DMS79 treated with DMSO at 0.1 percent for 48 hours (cell line): Measurements from ENCODE around the gene LRMDA.

Source experiments
- DNase-seq: peaks from one replicate; lab custom pipeline; 2025; lab: John Stamatoyannopoulos, UW

LRMDA gene

GRCh38 chr10:75425291-75426079, 5.9 kb upstream of the LRMDA start:
- no peak for DNase-seq

- DNase-seq = no peak
Observed at GRCh38 chr10:75426880-75427279, 4.5 kb upstream of the LRMDA start.

DNA sequence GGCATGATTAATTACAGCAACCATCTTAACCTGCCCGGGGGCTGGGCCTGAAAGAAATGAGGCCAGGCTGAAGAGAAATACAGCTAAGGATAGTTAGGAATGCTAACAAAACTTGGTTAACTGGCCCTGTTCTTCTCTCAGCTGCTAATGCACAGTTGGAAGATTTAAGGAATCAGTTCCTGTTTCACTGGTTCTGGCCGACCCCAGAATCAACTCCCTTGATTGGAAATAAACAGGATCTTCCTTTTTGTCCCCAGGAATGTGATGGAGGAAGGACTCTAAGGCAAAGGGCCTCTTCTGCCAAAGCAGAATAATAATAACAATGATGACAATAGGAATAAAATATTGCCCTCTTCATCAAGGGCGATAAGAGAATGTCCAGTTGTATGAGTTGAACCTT, 3.5 kb upstream of the LRMDA start:
- DNase-seq = no peak

DNA sequence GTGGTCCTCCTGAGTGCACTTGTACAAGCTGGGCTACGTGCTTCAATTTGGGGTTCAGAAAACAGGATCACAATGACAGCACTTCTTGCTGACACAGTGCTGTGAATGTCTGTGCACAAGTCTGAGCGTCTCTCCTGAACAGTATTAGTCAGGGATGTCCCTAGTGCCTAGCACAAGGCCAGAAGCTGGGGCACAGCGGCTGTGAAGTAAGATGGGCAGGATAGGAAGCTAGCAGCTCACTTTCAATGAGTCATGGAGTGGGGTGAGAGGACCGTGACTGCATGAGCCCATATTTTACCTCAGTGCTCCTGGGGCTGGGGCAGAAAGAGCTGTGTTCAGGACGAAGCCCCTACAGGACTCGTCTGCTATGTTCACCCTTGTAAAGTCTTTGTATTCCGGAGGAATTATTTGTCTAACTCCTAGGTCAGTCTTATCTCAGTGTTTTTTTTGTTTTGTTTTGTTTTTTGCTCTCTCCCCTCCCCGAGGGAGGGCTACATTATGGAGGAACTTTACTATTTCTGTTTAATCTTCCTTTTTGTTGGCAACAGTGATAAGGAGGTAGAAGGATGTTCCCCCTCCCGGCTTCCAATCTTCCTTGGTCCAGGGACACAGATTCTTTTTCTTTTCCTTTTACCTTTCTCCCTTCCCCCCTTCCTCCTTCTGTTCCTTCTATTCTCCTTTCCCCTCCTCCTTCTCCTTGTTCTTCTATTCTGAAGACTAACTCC, 2.8 kb upstream of the LRMDA start:
- DNase-seq = no peak

GRCh38 chr10:75429159-75429827, 2.1 kb upstream of the LRMDA start:
- no peak for DNase-seq

DNA sequence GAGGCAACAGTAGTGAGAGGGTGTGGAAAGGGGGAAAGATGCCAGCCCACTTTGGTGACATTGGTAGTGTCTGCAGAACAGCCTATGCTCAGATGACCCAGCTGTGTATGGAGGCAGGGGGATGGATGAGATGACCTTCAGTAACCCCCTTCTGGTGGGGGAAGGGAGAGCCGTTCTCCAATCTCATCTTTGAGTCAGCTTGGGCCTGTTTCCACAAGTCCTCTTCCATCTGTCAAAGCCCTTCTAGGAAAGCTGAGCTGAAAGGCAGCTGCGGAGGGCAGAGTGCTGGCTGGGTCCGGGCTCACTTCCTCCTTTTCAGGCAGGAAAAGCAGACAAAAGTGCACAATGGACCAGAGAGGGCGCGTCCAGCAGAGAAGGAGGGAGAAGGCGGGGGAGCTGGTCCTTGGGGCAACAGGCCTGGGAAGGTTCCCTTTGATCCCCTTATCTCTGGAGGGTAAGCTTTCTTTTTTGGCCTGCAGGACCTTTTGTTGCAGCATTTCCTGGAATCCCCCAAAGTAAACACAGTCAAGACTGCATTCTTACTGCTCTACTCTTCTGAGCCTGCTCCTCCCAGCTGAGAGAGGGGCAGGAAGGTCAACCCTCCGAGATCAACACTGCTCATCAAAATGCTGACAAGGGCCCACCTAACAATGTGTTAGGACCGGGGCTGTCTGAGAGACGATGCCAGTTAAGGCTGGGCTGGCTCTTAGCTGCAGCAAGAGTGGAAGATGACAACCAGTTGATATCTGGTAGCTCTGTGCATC, 1.2 kb upstream of the LRMDA start:
- DNase-seq = no peak

GRCh38 chr10:75432176-75432575, 752 bp downstream of the LRMDA start:
- DNase-seq = no peak

- no peak for DNase-seq
Observed at GRCh38 chr10:75432763-75433162, 1.3 kb downstream of the LRMDA start.

- no peak for DNase-seq
Observed at GRCh38 chr10:75433216-75433615, 1.8 kb downstream of the LRMDA start.

- no peak for DNase-seq
Observed at GRCh38 chr10:75434291-75434690, 2.9 kb downstream of the LRMDA start.

DNA sequence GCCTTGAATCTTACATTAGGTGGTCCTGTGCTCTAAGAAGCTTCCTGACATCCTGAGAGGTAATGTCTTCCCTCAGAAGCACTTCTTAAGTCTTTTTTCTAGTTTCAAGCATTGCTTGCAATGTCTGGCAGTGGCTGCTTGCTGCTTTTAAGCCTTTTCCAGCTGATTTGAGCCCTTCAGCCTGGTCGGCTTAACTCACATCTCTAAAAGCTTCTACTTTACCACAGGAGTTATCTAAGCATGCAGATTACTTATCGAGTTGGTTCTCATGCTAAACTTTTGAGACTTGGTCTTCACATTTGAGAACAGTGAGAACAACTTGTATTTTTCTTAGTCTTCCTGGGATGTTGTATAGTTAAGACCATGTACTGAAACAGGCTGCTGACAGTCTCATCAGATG, 3.9 kb downstream of the LRMDA start:
- DNase-seq = no peak

DNA sequence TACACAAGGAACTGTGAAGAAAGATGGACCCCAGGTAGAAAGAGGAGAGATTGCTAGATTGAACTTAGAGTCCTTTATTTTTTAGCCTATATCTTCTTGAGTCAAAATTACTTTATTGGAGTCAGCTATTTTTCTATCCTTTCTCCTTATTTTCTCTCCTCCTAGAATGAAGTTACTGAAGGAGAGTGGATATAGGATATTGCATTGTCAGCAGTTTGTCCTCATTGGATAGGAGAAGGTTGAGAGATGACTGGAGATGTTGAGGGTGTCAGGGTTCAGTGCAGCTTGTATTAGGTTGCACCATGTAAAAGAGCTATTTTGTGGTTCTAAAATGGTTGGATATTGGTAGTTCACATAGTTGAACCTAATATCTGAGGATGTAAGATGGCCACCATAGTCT, 5.5 kb downstream of the LRMDA start:
- no peak for DNase-seq

DNA sequence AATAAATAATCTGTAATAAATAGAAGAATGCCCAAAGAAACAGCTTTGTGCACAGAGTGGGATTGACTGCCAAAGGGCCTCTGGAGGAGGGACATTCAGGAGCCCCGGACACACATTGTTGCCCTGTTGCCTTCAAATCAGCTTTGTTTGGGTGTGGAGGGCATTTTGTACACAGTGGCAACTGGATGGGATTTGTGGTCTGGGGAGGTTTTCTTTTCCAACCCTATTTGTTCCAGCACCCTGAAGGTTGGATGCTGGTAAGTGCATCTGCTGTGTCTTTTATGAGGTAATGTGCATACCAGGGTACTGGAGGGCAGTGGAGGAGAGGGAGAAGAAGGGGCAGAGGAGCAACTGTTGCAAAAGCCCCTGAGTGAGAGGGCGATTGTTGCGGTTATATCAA, 6.3 kb downstream of the LRMDA start:
- DNase-seq = no peak

DNA sequence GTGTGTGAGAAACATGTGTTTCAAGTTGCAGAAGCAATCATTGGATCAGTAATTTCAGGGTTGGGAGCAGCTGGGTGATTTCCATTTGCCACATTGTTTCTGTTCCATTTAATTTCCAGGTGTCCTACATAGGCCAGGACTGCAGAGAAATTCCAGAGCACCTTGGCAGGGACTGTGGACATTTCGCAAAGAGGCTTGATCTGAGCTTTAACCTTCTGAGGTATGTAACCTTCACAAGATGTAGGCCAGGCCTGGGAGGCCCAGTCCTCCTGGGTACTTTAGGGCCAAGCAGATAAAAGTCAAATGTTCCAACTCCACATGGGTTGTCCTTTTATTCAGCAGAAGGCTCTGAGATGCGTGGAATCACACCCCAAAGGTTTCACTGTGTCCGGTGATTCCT, 6.9 kb downstream of the LRMDA start:
- no peak for DNase-seq

GRCh38 chr10:75439811-75440210, 8.4 kb downstream of the LRMDA start:
- no peak for DNase-seq

GRCh38 chr10:75440271-75440793, 8.9 kb downstream of the LRMDA start:
- DNase-seq = no peak

DNA sequence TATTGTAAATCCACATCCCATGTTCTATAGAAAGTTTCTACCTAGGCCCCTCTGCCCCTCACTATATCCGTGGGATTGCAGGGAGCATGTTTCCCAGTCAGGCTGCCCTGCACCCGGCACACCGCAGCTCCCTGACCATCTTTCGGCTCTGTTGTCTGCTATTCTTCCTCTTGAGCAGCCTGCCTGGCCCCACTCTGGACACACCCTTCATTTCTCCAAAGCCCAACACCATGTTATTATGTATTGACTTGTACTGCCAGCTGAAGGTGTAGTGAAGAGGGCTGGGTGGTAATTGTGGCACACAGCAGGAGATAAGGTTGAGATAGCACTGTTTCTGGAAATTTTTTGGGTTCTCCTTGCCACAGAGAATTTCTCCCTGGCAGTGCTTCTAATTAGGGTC, 9.8 kb downstream of the LRMDA start:
- no peak for DNase-seq

DNA sequence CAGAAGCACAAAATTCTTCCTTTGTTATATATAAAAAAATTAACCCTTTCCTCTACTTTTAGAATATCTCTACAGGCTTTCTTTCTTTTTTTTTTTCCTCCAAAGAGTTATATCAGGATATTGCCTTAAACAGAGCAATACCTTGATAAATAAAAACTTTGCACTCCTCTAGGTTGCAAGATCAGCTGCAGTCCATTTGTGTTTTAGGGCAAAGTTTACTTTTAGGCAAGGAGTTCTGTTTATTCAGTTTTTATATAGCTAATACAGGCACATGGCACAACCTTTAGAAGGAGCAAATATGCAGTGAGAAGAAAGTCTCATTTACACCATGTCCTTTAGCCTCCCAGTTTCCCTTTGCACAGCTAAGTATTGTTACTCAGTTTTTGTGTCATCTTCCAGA, 10.3 kb downstream of the LRMDA start:
- DNase-seq = no peak

- DNase-seq = no peak
Observed at GRCh38 chr10:75443362-75443761, 11.9 kb downstream of the LRMDA start.

DNA sequence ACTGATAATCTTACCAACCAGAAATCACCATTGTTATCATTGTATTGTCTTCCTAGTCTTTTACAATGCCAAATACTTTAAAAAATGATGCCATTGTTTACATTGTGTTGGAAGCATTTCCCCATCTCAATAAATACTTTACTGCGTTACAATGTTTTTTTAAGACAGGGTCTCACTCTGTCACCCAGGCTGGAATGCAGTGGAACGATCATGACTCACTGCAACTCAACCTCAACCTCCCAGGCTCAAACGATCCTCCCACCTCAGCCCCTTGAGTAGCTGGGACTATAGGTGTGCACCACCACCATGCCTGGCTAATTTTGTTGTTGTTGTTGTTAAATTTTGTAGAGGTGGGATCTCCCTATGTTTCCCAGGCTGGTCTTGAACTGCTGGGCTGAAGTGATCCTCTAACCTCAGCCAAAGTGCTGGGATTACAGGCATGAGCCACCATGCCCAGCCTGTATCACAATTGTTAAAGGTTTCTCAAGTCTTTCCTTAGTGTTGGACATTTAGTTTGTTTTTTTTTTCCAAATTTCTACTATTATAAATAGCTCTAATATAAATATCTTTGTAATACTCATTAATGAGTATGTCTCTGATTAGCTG, 13.5 kb downstream of the LRMDA start:
- DNase-seq = no peak

- DNase-seq = no peak
Observed at GRCh38 chr10:75446508-75446907, 15.1 kb downstream of the LRMDA start.

DNA sequence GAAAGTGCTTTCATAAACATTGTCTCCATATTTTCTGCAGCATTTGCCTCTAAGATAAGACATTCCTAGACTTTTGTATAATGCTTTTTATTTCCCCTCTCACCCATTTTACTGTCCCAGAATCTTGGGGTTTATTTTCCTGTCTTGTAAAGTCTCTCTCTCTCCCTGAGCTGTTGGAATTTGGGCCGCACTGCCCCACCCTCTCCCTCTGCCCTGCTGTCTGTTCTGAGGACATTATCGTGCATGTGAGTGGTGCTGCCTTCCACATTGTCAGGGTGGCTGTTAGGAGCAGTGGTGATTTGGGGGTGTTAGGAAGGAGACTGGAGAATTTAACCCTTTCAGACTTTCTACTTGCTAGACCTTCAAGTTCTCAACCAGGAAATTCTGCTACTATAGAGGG, 16.7 kb downstream of the LRMDA start:
- no peak for DNase-seq
